Trophoblast cell (in vitro differentiated cells and primary cell): ENCODE results near the gene PLXNA1.

Source experiments
- DNase-seq, 2 donors: peaks; one replicate each; pipeline ENCODE4 v3.0.0-alpha.2; 2016
- H2AFZ ChIP-seq: 2 replicates; pipeline ENCODE4 v1.6.1; 2013; ENCODE audit warnings: low read length, moderate library complexity, mild to moderate bottlenecking; ENCODE audit not compliant: insufficient read depth, poor library complexity
- H2AK5ac ChIP-seq: 2 replicates; pipeline ENCODE4 v1.6.1; 2013; ENCODE audit warnings: mild to moderate bottlenecking, low read length
- H2BK120ac ChIP-seq: 2 replicates; pipeline ENCODE4 v1.6.1; 2013; ENCODE audit warnings: low read length, mild to moderate bottlenecking, moderate library complexity; ENCODE audit not compliant: insufficient read depth, poor library complexity
- H2BK12ac ChIP-seq: 2 replicates; pipeline ENCODE4 v1.6.1; 2013; ENCODE audit warnings: mild to moderate bottlenecking, low read length, moderate library complexity
- H2BK5ac ChIP-seq: 2 replicates; pipeline ENCODE4 v1.6.1; 2013; ENCODE audit warnings: low read length, low read depth, moderate library complexity, mild to moderate bottlenecking; ENCODE audit not compliant: poor library complexity
- H3K14ac ChIP-seq: 2 replicates; pipeline ENCODE4 v1.6.1; 2013; ENCODE audit warnings: mild to moderate bottlenecking, low read length
- H3K18ac ChIP-seq: 2 replicates; pipeline ENCODE4 v1.6.1; 2013; ENCODE audit warnings: mild to moderate bottlenecking, low read length
- H3K23ac ChIP-seq: 2 replicates; pipeline ENCODE4 v1.6.1; 2013; ENCODE audit warnings: low read length
- H3K27ac ChIP-seq: 2 replicates; pipeline ENCODE4 v1.5.1; 2013; ENCODE audit warnings: low read depth, mild to moderate bottlenecking, inconsistent platforms, low read length, moderate library complexity
- H3K27me3 ChIP-seq: 2 replicates; pipeline ENCODE4 v1.6.1; 2013; ENCODE audit warnings: inconsistent platforms, mild to moderate bottlenecking, low read length, moderate library complexity; ENCODE audit not compliant: insufficient read depth
- H3K36me3 ChIP-seq, 2 experiments: 1 replicate in 1 of 2; 2 replicates in 1 of 2; pipeline ENCODE4 v1.6.1; 2013; ENCODE audit warnings: low read length in 2 of 2, mild to moderate bottlenecking in 2 of 2, moderate library complexity in 1 of 2; ENCODE audit not compliant: insufficient read depth in 2 of 2, control insufficient read depth in 1 of 2
- H3K4ac ChIP-seq: 2 replicates; pipeline ENCODE4 v1.6.1; 2013; ENCODE audit warnings: low read depth, mild to moderate bottlenecking, low read length, moderate library complexity
- H3K4me1 ChIP-seq, 2 experiments: 1 replicate in 1 of 2; 2 replicates in 1 of 2; pipeline ENCODE4 v1.6.1; 2013; ENCODE audit warnings: low read length in 2 of 2, mild to moderate bottlenecking in 2 of 2, moderate library complexity in 1 of 2; ENCODE audit not compliant: insufficient read depth in 2 of 2, control insufficient read depth in 1 of 2
- H3K4me2 ChIP-seq: 2 replicates; pipeline ENCODE4 v1.6.1; 2013; ENCODE audit warnings: inconsistent platforms, mild to moderate bottlenecking, low read length, moderate library complexity
- H3K4me3 ChIP-seq: 2 replicates; pipeline ENCODE4 v1.5.1; 2013; ENCODE audit warnings: mild to moderate bottlenecking, low read depth, low read length, inconsistent platforms
- H3K79me1 ChIP-seq: one replicate; pipeline ENCODE4 v1.6.1; 2013; ENCODE audit warnings: low read length
- H3K79me2 ChIP-seq: 2 replicates; pipeline ENCODE4 v1.6.1; 2013; ENCODE audit warnings: low read length, mild to moderate bottlenecking; ENCODE audit not compliant: control insufficient read depth, insufficient read depth, poor library complexity
- H3K9ac ChIP-seq: 2 replicates; pipeline ENCODE4 v1.6.1; 2013; ENCODE audit warnings: mild to moderate bottlenecking, low read length
- H3K9me3 ChIP-seq: 2 replicates; pipeline ENCODE4 v1.6.1; 2013; ENCODE audit warnings: low read depth, mild to moderate bottlenecking, control low read depth, inconsistent platforms, low read length; ENCODE audit not compliant: insufficient read depth
- H4K12ac ChIP-seq: 2 replicates; pipeline ENCODE4 v1.6.1; 2013; ENCODE audit warnings: low read depth, mild to moderate bottlenecking, low read length, moderate library complexity
- H4K8ac ChIP-seq: 2 replicates; pipeline ENCODE4 v1.6.1; 2013; ENCODE audit warnings: low read depth, mild to moderate bottlenecking, low read length, moderate library complexity
- H4K91ac ChIP-seq: one replicate; pipeline ENCODE4 v1.6.1; 2013; ENCODE audit warnings: low read depth, mild to moderate bottlenecking, low read length, moderate library complexity
- WGBS: extraction: QIAGEN DNeasy Blood & Tissue Kit; methylation state at CpG from one replicate; pipeline ENCODE4 v1.1.7; 2013; ENCODE audit warnings: missing lambda C conversion rate; ENCODE audit not compliant: insufficient read length, insufficient coverage; ENCODE audit errors: extremely low coverage; 5-methylcytosine and 5-hydroxymethylcytosine counted together

PLXNA1 gene

DNA sequence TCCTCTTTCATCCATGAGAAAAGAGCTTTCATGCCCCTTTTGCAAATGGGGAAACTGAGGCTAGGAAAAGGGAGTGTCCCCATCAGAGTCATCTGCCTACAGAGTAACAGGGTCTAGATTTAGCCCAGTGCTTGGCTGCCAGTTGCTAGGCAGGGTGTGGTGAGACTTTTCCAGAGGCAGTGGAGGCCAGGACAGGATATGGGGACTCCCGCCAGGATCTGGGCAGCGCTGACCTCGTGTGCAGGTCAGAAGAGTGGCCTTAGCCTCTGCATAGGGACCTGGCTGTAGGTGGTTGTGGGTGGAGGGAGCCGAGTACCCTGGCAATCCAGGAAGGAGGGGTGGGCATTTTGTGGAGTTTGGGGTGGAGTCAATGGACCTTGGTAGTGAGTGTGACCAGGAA is 4.2 kb downstream of the PLXNA1 start:
- Histone ChIP-seq H3K9me3 (peaks cover 2% of the 10 kb centered on the region), H4K8ac (no peak overlapping the region), H3K14ac (no peak overlapping the region), H2AK5ac (no peak overlapping the region), H2AFZ (no peak overlapping the region), H2BK12ac (no peak overlapping the region), H3K9ac (no peak overlapping the region), H3K18ac (peak overlapping the region; percentile 12), H3K4me2 (no peak overlapping the region), H4K12ac (no peak overlapping the region), H2BK120ac (no peak overlapping the region), H4K91ac (no peak overlapping the region), H3K4me1 (peaks cover 5 to 10% of the 10 kb centered on the region in 2 experiments), H3K27ac (no peak overlapping the region), H3K36me3 (peaks cover 36 to 39% of the 10 kb centered on the region in 2 experiments), H2BK5ac (no peak overlapping the region), H3K4ac (no peak overlapping the region), H3K23ac (no peak overlapping the region), H3K79me2 (peaks cover 14% of the 10 kb centered on the region), H3K4me3 (no peak overlapping the region), H3K27me3 (no peaks in the 10 kb centered on the region), H3K79me1 (peaks cover 14% of the 10 kb centered on the region)
- DNase-seq, result no peak
- WGBS, result no CpG with 5 or more reads among the region's 4 CpGs

DNA sequence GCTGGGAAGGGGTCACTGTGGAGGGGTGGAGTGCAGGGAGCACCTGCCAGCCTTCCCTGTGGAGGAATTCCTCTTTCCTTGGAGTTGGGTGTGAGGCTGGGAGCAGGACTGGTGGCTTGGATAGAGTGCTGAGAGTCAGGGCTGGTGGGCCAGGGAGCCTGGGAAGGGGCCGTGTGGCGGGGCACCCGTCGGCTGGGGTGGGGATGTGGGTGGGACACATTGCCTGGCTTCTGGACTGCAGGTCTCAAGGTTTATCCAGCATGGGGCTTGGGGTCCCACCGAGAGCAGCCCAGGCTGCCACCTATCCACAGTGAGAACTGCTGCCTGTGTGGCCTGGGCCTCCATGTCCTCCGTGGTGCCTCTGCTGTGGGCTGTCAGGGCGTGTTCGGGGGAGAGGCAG is 4.7 kb downstream of the PLXNA1 start:
- H3K79me1 ChIP-seq, result peaks cover 11% of the 10 kb centered on the region
- H4K91ac ChIP-seq, result no peak overlapping the region
- H3K27ac ChIP-seq, result no peak overlapping the region
- no peak overlapping the region for H3K23ac ChIP-seq
- H4K12ac ChIP-seq, result no peak overlapping the region
- peaks cover 37 to 40% of the 10 kb centered on the region in 2 experiments for H3K36me3 ChIP-seq
- H3K4me3 ChIP-seq, result no peak overlapping the region
- H3K4ac ChIP-seq, result no peak overlapping the region
- H2BK12ac ChIP-seq, result no peak overlapping the region
- peaks cover 5 to 8% of the 10 kb centered on the region in 2 experiments for H3K4me1 ChIP-seq
- H3K9ac ChIP-seq, result no peak overlapping the region
- H3K27me3 ChIP-seq, result no peaks in the 10 kb centered on the region
- H2AFZ ChIP-seq, result no peak overlapping the region
- no peak for DNase-seq
- H3K79me2 ChIP-seq, result peaks cover 13% of the 10 kb centered on the region
- H2AK5ac ChIP-seq, result no peak overlapping the region
- H3K14ac ChIP-seq, result no peak overlapping the region
- H3K9me3 ChIP-seq, result peaks cover 2% of the 10 kb centered on the region
- no peak overlapping the region for H2BK120ac ChIP-seq
- no peak overlapping the region for H3K18ac ChIP-seq
- H4K8ac ChIP-seq, result no peak overlapping the region
- H2BK5ac ChIP-seq, result no peak overlapping the region
- no CpG with 5 or more reads among the region's 8 CpGs for WGBS
- H3K4me2 ChIP-seq, result no peak overlapping the region

- Histone ChIP-seq H4K8ac (no peak overlapping the region), H2AFZ (no peak overlapping the region), H2BK5ac (no peak overlapping the region), H2AK5ac (no peak overlapping the region), H3K4me2 (no peak overlapping the region), H3K14ac (no peak overlapping the region), H3K27ac (no peak overlapping the region), H3K27me3 (no peaks in the 10 kb centered on the region), H3K79me1 (peaks cover 9% of the 10 kb centered on the region), H3K9me3 (peaks cover 2% of the 10 kb centered on the region), H2BK12ac (no peak overlapping the region), H3K4me3 (no peak overlapping the region), H3K4ac (no peak overlapping the region), H2BK120ac (no peak overlapping the region), H3K23ac (no peak overlapping the region), H3K9ac (no peak overlapping the region), H4K91ac (no peak overlapping the region), H3K79me2 (peaks cover 11% of the 10 kb centered on the region), H4K12ac (no peak overlapping the region), H3K18ac (no peak overlapping the region), H3K36me3 (peaks cover 43 to 45% of the 10 kb centered on the region in 2 experiments), H3K4me1 (peaks cover 5 to 8% of the 10 kb centered on the region in 2 experiments)
- WGBS, result no CpG with 5 or more reads among the region's 26 CpGs
- no peak for DNase-seq
These were observed 5.6 kb downstream of the PLXNA1 start for GRCh38 chr3:126988451-126989021.

DNA sequence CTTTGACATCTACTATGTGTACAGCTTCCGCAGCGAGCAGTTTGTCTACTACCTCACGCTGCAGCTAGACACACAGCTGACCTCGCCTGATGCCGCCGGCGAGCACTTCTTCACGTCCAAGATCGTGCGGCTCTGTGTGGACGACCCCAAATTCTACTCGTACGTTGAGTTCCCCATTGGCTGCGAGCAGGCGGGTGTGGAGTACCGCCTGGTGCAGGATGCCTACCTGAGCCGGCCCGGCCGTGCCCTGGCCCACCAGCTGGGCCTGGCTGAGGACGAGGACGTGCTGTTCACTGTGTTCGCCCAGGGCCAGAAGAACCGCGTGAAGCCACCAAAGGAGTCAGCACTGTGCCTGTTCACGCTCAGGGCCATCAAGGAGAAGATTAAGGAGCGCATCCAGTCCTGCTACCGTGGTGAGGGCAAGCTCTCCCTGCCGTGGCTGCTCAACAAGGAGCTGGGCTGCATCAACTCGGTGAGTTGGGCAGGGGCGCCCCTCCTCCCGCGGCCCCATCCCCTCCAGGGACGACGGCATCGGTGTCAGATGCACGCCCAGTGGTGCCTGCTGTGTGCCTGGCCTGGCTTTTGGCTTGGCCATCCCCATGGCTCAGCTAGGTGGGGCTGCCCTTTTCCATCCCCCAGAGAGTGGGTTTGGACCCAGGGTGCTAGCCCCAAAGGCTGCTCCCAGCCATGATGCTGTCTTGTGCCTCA is 6.6 kb downstream of the PLXNA1 start:
- no peaks in the 10 kb centered on the region for H3K27me3 ChIP-seq
- no peak overlapping the region for H3K9ac ChIP-seq
- peaks cover 2 to 3% of the 10 kb centered on the region in 2 experiments for H3K4me1 ChIP-seq
- H2BK12ac ChIP-seq, result no peak overlapping the region
- peaks cover 5% of the 10 kb centered on the region for H3K79me2 ChIP-seq
- no peak overlapping the region for H3K27ac ChIP-seq
- no peak overlapping the region for H3K23ac ChIP-seq
- H4K12ac ChIP-seq, result no peak overlapping the region
- no peak overlapping the region for H4K91ac ChIP-seq
- WGBS, result no CpG with 5 or more reads among the region's 36 CpGs
- H3K4me2 ChIP-seq, result no peak overlapping the region
- H2BK120ac ChIP-seq, result no peak overlapping the region
- H3K79me1 ChIP-seq, result peaks cover 4% of the 10 kb centered on the region
- no peak overlapping the region for H2AK5ac ChIP-seq
- DNase-seq, result no peak
- H3K18ac ChIP-seq, result no peak overlapping the region
- H3K36me3 ChIP-seq, result peaks cover 49 to 51% of the 10 kb centered on the region in 2 experiments
- H3K4me3 ChIP-seq, result no peak overlapping the region
- H3K9me3 ChIP-seq, result peaks cover 4% of the 10 kb centered on the region
- H4K8ac ChIP-seq, result no peak overlapping the region
- H3K4ac ChIP-seq, result no peak overlapping the region
- H2AFZ ChIP-seq, result no peak overlapping the region
- H3K14ac ChIP-seq, result no peak overlapping the region
- H2BK5ac ChIP-seq, result no peak overlapping the region
